ENCODE results near the gene RNASE7.
"Not testable (repeated sequence)": the region's sequence is repeated elsewhere in the genome, so short reads cannot be mapped to it uniquely, and the experiment has no call there.

Gene RNASE7

DNA sequence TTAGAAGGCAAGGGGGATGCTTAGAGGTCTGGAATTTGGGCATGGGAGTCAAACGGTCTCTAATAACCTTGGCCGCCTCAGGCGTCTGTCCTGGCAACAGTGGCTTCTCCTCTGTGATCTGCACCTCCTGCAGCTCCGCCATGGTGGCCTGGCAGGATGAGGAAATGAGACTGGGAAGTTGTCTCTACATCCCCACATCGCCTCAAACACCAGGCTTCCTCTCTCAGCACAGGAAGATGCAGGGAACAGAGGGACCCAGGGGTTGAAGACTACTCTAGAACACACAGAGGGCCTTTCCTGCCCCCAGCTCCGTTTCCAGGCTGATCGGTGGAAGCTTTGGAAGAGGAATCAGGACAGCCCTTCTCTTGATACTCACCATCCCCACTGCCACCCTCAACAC is 19.0 kb upstream of the RNASE7 start:
- no peak for DNase-seq (ENCODE audit: low read depth in 2 of 2, low spot score in 1 of 2)

DNA sequence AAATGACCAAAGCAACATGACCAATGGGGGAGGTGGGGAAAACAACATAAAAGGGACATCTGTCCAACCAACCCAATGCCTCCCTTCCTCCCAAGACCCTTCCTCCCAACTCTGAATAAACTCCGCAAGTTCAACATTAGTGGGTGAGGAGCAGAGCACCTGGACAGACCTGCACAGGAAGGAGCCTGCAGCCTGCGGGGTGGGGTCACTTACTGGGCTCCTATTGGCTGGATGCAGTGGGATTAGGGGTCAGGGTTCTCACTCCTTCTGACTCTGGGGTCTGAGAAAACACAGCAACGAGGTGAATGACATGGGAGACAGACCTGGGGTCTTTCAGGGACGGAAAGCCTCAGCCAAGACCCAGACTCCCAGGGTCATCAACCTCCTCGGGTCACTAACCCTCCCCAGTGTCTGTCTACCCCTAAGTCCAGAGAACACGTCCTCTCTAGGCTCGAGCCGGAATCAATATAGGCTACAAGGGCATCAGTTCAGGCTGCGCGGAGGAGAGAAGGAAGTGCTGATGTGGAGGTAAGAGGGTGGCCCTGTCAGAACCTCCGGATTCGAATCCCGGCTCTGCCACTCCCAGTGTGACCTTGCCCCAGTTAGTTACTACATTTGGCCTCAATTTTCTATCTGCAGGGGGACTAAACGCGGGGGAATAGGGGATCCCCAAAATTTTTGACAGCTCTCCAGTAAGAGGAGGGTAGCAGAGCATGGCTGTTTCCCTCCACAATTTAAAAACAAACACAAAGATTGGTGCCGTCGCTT is 18.2 kb upstream of the RNASE7 start:
- DNase-seq (ENCODE audit: low read depth in 2 of 2, low spot score in 1 of 2): no peak

DNA sequence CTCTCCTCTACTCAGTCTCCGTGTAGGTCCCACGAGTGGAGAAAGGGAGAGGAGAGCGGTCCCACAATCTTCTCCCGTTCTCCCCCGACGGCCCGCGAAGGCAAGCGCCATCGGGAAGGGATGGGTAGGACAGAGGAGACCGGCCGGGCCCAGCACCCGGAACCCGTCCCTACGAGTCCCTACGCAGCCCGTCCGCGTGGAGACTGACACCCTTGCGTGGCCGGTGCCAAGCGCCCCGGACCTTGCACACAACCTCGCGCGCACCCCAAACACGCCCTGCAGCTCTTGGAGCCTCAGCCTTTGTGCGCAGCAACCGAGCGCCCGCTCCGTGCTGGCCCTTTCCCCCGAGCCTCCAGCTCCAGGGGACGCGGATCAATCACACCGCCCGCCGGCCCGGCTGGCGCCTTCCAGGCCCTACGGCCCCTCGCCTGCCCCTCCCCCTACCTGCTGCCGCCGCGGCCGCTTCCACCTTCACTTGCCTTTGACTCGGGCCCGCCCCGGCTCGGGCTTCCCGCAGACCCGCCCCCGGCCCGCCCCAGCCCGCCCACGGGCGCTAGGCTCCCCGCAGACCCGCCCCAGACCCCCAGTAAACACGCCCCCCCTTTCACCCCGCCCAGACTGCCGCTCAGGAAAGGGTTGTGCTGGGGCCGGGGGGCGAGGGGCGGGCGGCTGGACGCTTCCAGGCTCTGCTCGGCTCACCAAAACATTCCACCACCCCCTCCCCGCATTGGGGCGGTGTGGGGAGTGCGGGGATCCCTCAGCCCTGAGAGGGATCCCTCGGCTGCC is 17.4 kb upstream of the RNASE7 start, which contains the start of gene NDRG2:
NDRG2 (minus strand) TSS at position 477 of the 786 bp plus-strand sequence. CDS start 1,746 bp downstream, outside the sequence.
- peak; percentile 32 to 53 for DNase-seq (ENCODE audit: low read depth in 2 of 2, low spot score in 1 of 2)

DNA sequence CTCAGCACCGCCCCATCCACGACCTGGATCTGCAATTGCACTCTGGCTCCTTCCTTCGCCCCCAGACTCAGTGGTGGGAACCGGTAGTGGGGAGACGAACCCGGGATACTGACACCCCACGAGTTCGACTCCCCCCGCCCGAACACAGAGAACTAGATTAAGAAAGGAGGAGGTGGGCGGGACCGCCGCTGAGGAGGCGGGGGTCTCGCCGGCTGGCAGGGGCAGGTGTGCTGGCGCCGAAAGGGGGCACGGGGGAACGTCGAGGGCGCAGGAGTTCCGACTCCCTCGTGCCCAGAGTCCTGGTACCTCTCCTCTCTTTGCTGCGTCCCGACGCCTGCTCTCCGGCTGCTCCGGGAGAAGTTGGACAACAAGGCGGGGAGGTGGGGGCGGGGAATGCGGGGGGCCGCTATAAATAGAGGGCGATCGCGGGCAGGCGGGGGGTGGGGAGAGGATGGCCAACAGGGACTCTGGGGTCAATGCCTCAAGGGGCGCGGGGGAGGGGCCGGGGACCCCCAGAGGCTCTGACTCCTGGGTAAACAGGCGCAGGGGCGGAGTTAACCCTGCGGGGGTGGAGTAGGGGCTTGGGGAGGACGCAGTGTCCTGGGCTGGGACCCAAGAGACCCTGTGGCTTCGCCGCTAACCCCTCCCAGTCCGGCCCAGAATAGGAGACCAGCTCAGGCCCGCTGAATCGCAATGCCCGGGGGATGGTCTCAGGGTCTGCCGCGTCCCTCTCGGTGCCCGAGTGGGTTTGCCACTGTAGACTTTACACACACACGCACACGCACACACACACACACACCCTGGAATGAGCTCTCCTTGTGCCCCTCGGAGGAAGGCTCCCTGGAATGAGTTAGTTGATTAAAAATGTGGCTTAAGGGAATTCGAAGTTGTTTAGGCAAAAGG is 16.5 kb upstream of the RNASE7 start:
- DNase-seq (ENCODE audit: low read depth in 2 of 2, low spot score in 1 of 2): no peak

DNA sequence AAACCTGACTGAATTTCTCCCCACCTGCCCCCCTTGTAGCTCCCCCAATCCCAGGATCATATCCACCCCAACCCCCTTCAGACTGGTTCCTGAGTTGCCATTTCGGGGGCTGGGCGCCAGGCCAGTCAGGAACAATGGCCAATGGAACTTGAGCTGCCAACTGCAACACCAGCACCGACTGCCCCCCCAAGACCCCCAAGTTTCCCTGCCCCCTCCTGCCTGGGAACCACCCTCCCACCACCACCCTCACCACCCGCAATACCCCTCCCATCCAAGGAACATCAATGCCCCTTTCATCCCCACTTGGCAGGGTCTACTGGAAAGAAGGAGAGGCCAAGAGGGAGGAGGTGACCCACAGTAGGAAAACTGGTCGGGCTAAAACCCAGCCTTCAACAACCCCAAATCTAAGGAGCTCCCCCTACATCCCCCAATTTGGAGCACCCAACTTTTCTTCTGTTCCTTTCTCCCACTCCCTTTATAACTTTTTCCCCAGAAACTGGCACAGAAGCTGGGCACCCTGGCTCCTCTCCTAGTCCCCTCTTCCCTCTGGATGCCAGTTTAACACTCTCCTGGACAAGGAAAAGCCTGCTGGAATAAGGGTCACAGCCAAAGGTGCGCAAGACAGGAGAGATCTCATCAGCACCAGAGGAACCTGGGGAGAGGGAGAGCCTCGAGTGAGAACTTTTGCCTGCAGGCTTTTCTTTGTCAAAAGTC is 15.7 kb upstream of the RNASE7 start:
- no peak for DNase-seq (ENCODE audit: low read depth in 2 of 2, low spot score in 1 of 2)

DNA sequence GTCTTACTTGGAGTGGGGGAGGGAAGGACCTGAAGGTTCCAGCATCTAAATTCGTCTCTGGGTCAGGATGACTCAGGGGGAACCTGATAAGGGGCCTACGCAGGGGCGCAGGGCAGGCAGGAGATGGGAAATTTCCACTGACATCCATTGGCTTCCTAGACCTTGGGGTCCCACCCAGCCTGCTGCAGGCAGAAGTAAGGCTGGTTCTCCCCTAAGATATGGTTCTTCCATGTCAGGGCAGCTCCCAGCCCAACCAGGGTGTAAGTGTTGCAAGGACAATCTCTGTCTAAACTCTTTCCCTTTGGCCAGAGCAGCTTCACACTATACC is 15.2 kb upstream of the RNASE7 start:
- DNase-seq (ENCODE audit: low read depth in 2 of 2, low spot score in 1 of 2): no peak

DNA sequence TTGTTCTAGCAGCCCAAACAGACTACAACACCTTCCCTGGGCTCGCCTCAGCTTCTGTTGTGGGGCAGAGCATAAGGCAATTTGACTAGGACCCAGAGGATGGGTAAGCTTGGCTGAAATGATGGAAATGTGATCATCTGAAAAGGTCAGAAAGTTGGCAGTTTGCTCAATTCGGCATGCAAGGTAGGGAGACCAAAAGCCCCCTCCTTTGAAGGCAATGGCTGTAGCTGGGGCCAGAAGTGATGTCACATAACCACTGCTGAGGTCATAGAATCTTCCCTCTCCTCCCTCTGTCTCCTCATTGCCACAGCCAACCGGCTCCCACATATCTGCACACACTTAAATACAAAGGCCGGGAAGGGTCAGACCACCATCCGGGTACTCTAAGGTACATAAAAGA is 12.2 kb upstream of the RNASE7 start, which contains the start of gene TPPP2:
TPPP2 (plus strand) TSS at position 301 of the 400 bp plus-strand sequence. CDS start 365 bp downstream, outside the sequence.
- DNase-seq (ENCODE audit: low read depth in 2 of 2, low spot score in 1 of 2): no peak

DNA sequence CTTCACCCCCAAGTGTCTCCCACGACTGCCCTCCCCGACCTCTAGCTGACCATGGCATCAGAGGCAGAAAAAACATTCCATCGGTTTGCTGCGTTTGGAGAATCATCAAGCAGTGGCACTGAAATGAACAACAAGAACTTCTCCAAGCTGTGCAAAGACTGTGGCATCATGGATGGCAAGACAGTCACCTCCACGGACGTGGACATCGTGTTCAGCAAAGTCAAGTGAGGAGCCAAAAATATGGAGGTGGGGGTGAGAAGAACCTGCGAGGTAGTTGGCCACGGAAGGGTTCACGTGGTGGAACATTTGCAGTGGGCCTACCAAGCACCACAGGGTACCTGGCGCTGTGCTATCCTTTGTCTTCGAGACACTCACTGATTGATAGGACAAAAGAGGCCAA is 11.6 kb upstream of the RNASE7 start:
- DNase-seq (ENCODE audit: low read depth in 2 of 2, low spot score in 1 of 2): no peak

DNA sequence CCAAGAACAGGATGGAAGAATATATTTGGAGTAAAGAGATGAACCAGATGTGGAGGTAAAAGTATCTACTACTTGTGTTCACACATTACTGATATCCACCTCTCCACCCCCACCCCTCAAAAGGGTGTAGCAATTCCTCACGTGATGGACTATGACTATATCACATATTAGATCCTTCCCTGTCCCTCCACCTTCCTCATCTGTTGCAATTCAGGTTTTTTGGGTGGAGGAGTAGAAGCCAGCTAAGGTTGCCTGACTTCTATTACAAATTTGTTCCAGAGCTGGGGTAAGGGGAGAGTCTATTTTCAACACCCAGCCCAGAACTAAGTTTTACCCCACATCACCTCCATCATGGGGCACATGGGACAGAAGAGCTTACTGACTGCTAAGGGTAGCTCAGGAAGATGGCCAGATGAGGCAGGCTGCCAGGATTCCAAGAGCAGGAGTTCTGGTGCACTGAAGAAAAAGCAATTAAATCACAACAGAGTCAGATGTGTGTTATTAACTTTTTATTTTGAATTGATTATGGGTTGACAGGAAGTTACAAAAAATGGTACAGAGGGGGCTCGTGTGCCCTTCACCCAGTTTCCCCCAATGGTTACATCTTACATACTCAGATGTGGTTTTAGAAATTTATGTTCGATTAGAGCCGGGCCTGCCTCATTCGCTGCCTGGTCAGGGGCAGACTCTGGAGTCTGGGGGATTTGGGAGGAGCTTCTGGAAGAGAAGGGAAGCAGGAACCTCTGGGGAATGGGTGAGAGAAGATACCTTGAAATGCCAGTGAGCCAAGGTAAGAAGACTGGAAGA is 9.6 kb upstream of the RNASE7 start:
- DNase-seq (ENCODE audit: low read depth in 2 of 2, low spot score in 1 of 2): no peak

DNA sequence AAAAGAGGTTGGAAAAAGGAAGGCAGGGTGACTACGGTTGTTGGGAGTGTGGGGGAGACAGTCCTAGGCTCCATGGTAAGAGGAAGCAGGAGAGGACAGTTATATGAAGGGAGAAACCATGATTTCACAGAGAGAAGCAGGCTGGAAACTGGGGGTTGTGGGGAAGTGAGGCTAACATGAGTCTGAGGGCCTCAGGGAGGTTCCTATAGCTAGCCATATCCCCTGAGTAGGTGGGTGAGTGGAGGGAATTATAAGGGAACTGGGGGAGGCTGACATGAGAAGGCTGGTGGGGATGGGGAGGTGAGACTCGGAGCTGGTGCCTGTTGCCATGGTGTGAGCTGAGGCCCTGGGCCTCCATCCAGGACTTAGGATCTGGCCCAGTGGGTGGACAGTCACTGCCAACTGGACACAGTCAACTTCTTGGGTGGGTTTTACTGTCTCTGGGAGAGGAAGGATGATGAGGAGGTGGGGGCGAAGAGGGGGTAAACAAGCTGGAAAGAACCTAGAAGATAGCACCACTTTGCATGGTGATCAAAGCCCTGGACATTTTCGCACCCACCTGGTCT is 8.9 kb upstream of the RNASE7 start:
- no peak for DNase-seq (ENCODE audit: low read depth in 2 of 2, low spot score in 1 of 2)

DNA sequence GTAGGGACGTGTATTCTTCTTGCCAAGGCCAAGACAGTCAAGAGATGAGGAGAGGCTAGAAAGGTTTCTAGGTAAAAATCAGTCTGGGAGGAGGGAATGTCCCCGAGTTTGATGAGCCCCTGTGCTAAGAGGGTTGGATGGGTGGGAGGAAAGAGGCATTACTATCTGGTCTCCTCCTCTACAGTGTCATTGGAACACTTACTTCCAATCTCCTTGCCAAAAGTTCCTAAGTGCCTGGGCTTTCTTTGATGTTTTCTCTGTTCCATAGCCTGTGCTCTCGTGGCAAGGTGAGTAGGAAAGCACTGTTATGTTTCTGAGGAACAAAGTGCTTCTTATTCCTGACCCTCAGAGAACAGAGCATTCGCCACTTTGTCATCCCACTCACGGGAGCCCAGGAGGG is 7.5 kb upstream of the RNASE7 start, which contains the start of gene RNASE13:
RNASE13 (minus strand) TSS at position 101 of the 400 bp plus-strand sequence. CDS start 519 bp downstream, outside the sequence.
- no peak for DNase-seq (ENCODE audit: low read depth in 2 of 2, low spot score in 1 of 2)

DNA sequence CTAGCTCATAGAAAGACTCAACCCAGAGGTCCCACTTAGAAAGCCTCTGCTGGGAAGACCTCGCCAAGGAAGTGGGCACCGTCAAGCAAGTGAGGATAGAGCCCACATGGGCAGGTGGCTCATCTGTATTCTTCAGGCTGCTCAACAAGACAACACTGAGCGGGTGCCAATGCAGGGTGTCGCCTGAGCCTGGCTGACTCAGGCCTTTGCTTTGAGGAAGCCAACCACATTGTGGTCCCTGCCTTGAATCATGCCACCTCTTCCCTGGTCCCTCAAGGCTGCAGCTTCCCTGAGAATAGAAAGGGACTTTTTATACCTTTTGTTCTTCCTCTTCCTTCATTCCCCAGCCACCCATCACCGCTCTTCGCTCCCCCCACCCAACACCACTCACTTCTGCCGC is 5.4 kb upstream of the RNASE7 start:
- DNase-seq (ENCODE audit: low read depth in 2 of 2, low spot score in 1 of 2): no peak

DNA sequence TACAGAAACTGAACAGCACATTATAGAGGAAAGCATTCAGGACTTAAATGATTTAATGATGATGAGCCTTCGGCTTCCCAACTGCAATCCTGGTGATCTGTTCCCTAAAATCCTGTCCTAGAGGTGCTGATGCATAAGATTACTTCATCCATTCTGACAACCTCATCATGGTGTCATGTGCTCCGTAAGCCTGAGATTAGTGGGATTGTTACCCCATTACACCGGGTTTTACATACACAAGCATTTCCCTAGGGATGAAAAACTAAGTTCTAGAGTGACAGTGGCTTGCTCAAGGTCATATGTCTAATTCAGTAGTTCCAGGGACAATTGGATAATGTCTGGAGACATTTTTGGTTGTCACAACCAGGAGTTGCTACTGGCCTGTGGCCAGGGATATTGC is 5.0 kb upstream of the RNASE7 start:
- no peak for DNase-seq (ENCODE audit: low read depth in 2 of 2, low spot score in 1 of 2)

DNA sequence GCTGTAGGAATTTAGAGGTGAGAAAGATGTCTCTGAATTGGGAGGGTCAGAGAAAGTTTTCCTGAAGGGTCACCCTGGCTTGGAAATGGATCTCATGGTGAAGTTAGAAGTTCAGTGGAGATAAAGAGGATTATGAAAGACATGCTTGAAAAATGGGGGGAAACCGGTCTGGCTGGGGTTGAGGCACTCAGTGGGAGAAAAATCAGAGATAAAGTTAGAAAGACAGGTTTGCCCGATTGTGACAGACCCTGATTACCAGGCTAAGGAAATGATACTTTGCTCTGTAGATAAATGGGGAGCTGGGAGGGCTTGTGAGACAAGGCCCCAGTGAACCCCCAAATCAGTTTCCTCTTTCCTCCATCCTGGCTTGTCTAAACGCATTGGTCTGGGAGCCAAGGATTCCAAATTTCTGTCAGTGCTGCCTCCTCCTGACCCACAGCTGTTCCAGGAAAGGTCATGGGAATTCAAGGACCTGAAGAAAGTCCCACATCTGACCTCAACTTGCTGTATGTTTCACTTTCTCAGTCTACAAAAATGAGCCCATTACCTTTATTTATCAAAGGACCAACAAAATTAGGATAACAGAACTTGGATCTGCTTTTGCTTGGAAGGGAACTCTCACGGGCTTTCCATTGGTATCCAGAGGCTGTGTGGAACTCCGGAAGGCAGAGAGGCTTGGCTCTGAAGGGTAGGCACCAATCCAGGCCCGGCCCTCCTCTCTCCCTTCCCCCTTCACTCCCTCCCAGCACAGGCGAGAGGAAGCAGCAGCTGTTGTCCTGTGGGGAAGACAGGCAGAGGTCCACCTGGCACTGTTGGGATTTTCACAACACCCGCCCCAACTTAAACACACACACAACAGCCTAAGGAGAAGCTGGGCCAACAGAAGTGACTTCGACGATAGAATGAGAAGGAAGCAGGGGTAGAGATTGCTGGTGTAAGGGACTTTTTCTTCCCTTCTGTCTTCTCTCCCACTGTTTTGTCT is 3.4 kb upstream of the RNASE7 start:
- no peak for DNase-seq (ENCODE audit: low read depth in 2 of 2, low spot score in 1 of 2)

DNA sequence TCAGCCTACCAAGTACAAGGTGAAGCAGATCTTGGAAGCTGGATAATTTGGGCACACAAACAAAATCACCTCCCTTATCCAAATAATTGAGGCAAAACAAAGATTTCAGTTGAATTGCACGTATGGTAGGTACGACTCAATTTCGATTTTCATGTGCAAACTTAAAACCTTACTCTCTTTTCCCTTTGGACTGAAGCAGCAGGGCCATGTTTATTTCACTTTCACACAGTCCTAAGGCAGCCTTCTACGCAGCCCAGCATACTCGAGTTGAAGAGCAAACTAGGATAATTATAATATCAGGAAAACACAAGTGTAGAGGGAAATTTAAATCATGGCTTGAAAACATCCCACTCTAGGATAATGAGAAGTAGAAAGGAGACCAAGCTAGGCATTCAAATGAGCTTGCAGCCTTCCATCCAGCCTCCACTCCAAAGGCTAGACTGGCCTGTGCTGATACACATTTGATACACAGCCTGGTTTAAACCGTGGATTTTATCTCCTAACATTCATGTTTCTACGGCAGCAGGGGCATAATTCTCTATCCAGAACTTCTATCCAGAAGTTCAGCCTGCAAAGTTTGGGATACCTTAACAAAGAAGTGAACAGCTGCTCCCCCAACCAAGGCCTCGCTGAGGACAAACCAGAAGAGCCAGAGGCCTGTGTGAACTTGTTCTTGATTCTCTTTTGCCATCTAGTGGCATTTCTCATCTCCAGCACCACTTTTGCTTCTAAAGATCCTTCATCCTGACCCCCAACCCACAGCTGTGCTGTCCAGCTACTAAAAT is 2.4 kb upstream of the RNASE7 start:
- DNase-seq (ENCODE audit: low read depth in 2 of 2, low spot score in 1 of 2): no peak

DNA sequence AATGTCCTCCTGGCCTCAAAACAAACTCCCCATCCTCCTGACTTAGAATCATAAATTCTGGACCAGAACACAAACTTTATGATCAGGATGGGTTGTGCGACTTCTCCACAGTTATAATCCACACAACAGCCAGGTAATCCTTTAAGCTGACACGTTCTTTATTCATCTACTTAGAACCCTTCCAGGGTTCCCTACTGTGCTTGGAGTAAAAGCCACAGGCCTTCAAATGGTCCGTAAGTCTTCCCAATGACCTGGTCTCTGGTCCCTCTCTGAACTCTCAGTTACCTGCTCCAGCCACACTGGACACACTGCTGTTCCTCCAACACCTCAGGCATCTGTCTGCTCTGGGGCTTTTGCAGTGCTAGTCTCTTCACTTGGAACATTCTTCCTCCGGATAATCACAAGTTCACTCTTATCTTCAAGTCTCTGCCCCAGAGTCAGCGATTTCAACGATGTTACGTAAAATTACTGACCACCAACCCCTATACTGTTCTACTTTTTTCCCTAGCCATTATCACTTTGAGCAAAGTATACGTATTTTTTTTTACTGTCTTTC is 1.7 kb upstream of the RNASE7 start:
- no peak for DNase-seq (ENCODE audit: low read depth in 2 of 2, low spot score in 1 of 2)

DNA sequence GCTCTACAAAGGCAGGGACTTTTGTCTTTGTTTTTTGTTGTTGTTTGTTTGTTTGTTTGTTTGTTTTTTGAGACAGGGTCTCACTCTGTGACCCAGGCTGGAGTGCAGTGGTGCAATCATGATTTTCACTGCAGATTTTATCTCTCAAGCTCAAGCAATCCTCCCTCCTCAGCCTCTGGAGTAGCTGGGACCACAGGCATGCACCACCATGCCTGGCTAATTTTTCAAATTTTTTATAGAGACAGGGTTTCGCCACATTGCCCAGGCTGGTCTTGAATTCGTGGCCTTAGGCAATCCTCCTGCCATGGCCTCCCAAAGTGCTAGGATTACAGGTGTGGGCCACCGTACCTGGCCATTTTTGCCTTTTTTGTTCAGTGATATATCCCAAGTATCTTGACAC is 1.2 kb upstream of the RNASE7 start:
- not testable (repeated sequence) for DNase-seq (ENCODE audit: low read depth in 2 of 2, low spot score in 1 of 2)
